Pancreas (tissue), 10 donors: ENCODE measurements around the gene TLCD3B. TPM values are rescaled to one million over a fixed set of nuclear protein-coding genes. Genes with fewer than 3 reads are reported as not detected.

Source experiments
- ATAC-seq, 4 donors: fragments of 200-7000 bp; cut with Tn5 transposase; one replicate each; pipeline versions ENCODE4 v1.8.0 to v1.9.1; 2020; ENCODE audit warnings: mild to moderate bottlenecking in 4 of 4, moderate library complexity in 4 of 4
- DNase-seq, 6 donors: peaks; one replicate each; pipeline ENCODE4 v3.0.0-alpha.2; 2020
- FAIRE-seq: peaks from 2 replicates; lab custom pipeline; 2012; peaks lifted over from hg19 to GRCh38; lab: Jason Lieb, UNC
- H3K27ac ChIP-seq, 4 donors: fragments of 200-600 bp; sonication (generic); 1 replicate in 3 of 4; 2 replicates in 1 of 4; pipeline versions ENCODE4 v1.5.0 to v1.8.0; 2020
- H3K27me3 ChIP-seq, 4 donors: fragments of 200-600 bp; one replicate each; pipeline ENCODE4 v1.8.0; 2021
- H3K36me3 ChIP-seq, 3 donors: fragments of 200-600 bp; sonication (generic) in 1 of 3; one replicate each; pipeline versions ENCODE4 v1.5.0 to v1.8.0; 2020 to 2021
- H3K4me1 ChIP-seq, 3 donors: fragments of 200-600 bp; one replicate each; pipeline ENCODE4 v1.8.0; 2021
- H3K4me3 ChIP-seq, 4 donors: fragments of 200-600 bp; sonication (generic) in 2 of 4; one replicate each; pipeline versions ENCODE4 v1.5.0 to v1.8.0; 2020 to 2021
- H3K9me3 ChIP-seq, 4 donors: fragments of 200-600 bp; one replicate each; pipeline ENCODE4 v1.8.0; 2021
- CTCF ChIP-seq, 4 donors: fragments of 200-600 bp; sonication (generic) in 3 of 4; IDR thresholded peaks; one replicate each; pipeline versions ENCODE4 v1.5.0 to v1.8.0; 2021; ENCODE audit warnings: antibody characterized with exemption in 4 of 4
- WGBS, 2 donors: extraction: QIAGEN DNeasy Blood & Tissue Kit; methylation state at CpG; one replicate each; pipeline ENCODE4 v1.1.7; 2013; 5-methylcytosine and 5-hydroxymethylcytosine counted together
- intact Hi-C, 3 donors: fragments of 100-400 bp; cut with DNase I; formaldehyde crosslinking; loops; one replicate each; pipeline versions ENCODE4 v1.11.1 to v1.14.2; 2022
- polyA plus RNA-seq, 2 donors: library from polyadenylated mRNA; stranded (reverse); fragments of 200-250 nt; gene quantifications; one replicate each; pipeline ENCODE4 v1.2.3, GENCODE V29; 2013
- total RNA-seq, 6 donors: library from RNA; stranded (reverse); fragmentation: NEBNext Ultra II Directional in 4 of 6; extraction: Animal tissue kit (Norgen Biotek cat#: 25700) in 4 of 6; gene quantifications; one replicate each; pipeline versions ENCODE4 v1.2.1 to v1.2.4, GENCODE V29; 2021 to 2023
- donor health status: healthy with polysubstance abuse.
- donor health status: DM: no; HTN: no; CAD: no; lungs with moderate emphysema.
- donor health status: DM: no; HTN: no; CAD: no.
- donor health status: control.
- donor health status: control.
- donor health status: Bipolar disorder and iron deficiency.
- donor health status: DM: yes; HTN: yes; CAD: no.
- donor health status: DM: no; HTN: no; CAD: no.
- donor health status: DM: no; HTN: no; CAD: no.
- donor health status: DM: yes; HTN: yes; CAD: no.

TLCD3B gene
- total and polyA plus RNA-seq, 8 donors = 0.20 to 2.1 (median 0.28) TPM; not detected in 3

DNA sequence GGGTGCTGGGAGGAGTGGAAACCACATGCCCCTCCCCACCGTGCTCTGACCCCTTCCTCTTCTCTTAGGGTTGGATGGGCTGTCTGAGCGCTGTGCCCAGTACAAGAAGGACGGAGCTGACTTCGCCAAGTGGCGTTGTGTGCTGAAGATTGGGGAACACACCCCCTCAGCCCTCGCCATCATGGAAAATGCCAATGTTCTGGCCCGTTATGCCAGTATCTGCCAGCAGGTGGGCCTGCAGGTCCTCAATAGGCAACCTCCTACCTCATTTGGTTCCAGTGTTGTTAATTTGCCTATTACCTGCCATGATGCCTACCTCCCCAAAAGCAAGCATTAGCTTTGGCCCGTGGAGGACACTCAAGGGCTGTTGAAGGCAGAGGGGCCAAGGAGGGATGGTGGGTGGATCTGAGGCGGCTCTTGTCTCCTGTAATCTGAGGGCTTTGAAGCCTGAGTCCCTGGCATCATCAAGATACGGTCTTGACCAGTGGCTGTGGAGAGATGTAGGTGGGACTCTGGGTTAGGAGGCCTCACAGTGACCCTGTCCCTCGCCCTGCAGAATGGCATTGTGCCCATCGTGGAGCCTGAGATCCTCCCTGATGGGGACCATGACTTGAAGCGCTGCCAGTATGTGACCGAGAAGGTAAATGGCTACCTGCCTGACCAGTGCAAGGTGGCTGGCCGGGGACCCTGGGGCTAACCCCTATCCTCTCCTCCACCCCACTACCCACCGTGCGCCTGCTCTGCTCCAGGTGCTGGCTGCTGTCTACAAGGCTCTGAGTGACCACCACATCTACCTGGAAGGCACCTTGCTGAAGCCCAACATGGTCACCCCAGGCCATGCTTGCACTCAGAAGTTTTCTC, 37.9 kb upstream of the TLCD3B start:
- ATAC-seq = no peak
- Histone ChIP-seq H3K27ac (no peak overlapping the region), H3K36me3 (peaks cover 18 to 40% (median 34%) of the 10 kb centered on the region in 3 donors), H3K4me1 (peaks cover 0 to 13% (median 5%) of the 10 kb centered on the region in 3 donors), H3K27me3 (no peaks in the 10 kb centered on the region), H3K9me3 (no peaks in the 10 kb centered on the region), H3K4me3 (no peak overlapping the region)
- intact Hi-C loops = no loop called here
- no peak for FAIRE-seq
- TF ChIP-seq CTCF (IDR thresholded peaks at IDR 0.05) = peak in 1 of 4 donors; percentile 17
- peak in 3 of 6 donors; percentile 35 to 79 (median 63) for DNase-seq
- 79 to 82% methylated on average over 17 of the region's 17 CpGs for WGBS, 2 donors

GRCh38 chr16:30068333-30068732, 37.3 kb upstream of the TLCD3B start:
- no peak for TF ChIP-seq CTCF (IDR thresholded peaks at IDR 0.05)
- Histone ChIP-seq H3K4me1 (peaks cover 3 to 17% (median 11%) of the 10 kb centered on the region in 3 donors), H3K27me3 (no peaks in the 10 kb centered on the region), H3K27ac (peak overlapping the region in 1 of 4 donors; percentile 8), H3K4me3 (no peak overlapping the region), H3K36me3 (peaks cover 18 to 40% (median 34%) of the 10 kb centered on the region in 3 donors), H3K9me3 (no peaks in the 10 kb centered on the region)
- intact Hi-C loops = no loop called here
- DNase-seq = no peak
- no peak for ATAC-seq
- no peak for FAIRE-seq
- WGBS, 2 donors = 85 to 91% methylated on average over 9 of the region's 9 CpGs

- Histone ChIP-seq H3K4me3 (peak overlapping the region in 1 of 4 donors; percentile 80), H3K36me3 (peaks cover 18 to 40% (median 34%) of the 10 kb centered on the region in 3 donors), H3K9me3 (no peaks in the 10 kb centered on the region), H3K27ac (no peak overlapping the region), H3K4me1 (peaks cover 3 to 19% (median 13%) of the 10 kb centered on the region in 3 donors), H3K27me3 (no peaks in the 10 kb centered on the region)
- FAIRE-seq = no peak
- ATAC-seq = no peak
- WGBS, 2 donors = 75 to 84% methylated on average over 6 of the region's 6 CpGs
- intact Hi-C loops = no loop called here
- no peak for DNase-seq
- TF ChIP-seq CTCF (IDR thresholded peaks at IDR 0.05) = no peak
Measured at GRCh38 chr16:30067584-30067916, 36.5 kb upstream of the TLCD3B start.

DNA sequence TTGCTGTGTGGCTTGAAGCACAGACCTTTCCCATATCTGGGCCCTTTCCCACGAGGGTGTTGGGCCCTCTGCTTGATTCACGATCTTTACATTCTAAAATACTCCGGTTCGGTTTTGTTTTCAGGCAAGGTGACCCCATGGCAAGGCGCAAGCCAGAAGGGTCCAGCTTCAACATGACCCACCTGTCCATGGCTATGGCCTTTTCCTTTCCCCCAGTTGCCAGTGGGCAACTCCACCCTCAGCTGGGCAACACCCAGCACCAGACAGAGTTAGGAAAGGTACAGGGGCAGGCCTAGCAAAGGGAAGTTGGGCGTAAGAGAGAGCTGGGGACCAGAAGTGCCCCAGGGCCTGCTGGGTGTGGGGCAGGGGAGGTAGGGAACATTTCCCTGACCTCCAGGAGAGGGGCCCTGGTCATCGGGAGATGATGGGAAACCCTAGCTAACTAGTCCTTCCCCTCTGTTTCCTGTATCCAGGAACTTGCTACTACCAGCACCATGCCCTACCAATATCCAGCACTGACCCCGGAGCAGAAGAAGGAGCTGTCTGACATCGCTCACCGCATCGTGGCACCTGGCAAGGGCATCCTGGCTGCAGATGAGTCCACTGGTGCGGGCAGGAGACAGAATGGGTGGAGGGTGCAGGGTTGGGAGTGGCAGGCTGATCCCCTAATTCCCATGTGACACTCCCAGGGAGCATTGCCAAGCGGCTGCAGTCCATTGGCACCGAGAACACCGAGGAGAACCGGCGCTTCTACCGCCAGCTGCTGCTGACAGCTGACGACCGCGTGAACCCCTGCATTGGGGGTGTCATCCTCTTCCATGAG, 35.9 kb upstream of the TLCD3B start:
- H3K27ac ChIP-seq = peak overlapping the region in 3 of 4 donors; percentile 88 to 99 (median 99)
- intact Hi-C loops = no loop called here
- DNase-seq = peak in 4 of 6 donors; percentile 25 to 70 (median 52)
- no peak for ATAC-seq
- no peak for FAIRE-seq
- peaks cover 18 to 40% (median 29%) of the 10 kb centered on the region in 3 donors for H3K36me3 ChIP-seq
- no peaks in the 10 kb centered on the region for H3K27me3 ChIP-seq
- no peaks in the 10 kb centered on the region for H3K9me3 ChIP-seq
- peak overlapping the region; percentile 73 to 94 (median 81) for H3K4me3 ChIP-seq
- peaks cover 3 to 19% (median 13%) of the 10 kb centered on the region in 3 donors for H3K4me1 ChIP-seq
- 26 to 31% methylated on average over 21 of the region's 21 CpGs for WGBS, 2 donors
- no peak for TF ChIP-seq CTCF (IDR thresholded peaks at IDR 0.05)
